Measurements from ENCODE around the gene MTOR. TPM values are rescaled to one million over a fixed set of nuclear protein-coding genes. Genes with fewer than 3 reads are reported as not detected.

Gene MTOR
- total RNA-seq, 4 donors from 2014 or later: 40.4 to 51.4 (median 49.6) TPM

DNA sequence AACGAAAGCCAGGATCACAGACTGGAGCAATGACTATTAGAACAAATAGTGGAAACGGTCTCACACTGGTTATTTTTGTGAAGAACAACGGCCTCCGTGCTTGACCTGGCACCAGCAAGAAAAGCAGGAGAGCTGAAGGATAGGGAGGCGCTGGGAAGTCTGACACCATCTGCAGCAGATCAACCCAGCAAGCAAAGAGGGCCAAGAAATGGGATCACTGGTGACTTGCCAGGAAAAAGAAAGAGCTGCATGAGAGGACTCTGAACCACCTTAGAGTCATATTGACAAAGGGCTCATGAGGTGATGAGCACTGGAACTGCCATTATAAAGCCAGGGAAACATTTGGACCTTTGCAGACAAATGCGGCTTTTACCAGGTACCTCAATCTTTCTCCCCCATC lies 25.0 kb downstream of the MTOR start:
- Histone ChIP-seq H3K27ac (peak overlapping the region in 1 of 4 donors; percentile 13), H3K27me3 (no peaks in the 10 kb centered on the region), H3K4me1 (no peaks in the 10 kb centered on the region), H3K36me3 (peaks cover 3 to 97% (median 20%) of the 10 kb centered on the region in 3 donors), H3K4me3 (no peak overlapping the region), H3K9me3 (no peaks in the 10 kb centered on the region)
- 79% methylated on average over 6 of the region's 6 CpGs for WGBS, 2 donors
- TF ChIP-seq, protein P1, sequence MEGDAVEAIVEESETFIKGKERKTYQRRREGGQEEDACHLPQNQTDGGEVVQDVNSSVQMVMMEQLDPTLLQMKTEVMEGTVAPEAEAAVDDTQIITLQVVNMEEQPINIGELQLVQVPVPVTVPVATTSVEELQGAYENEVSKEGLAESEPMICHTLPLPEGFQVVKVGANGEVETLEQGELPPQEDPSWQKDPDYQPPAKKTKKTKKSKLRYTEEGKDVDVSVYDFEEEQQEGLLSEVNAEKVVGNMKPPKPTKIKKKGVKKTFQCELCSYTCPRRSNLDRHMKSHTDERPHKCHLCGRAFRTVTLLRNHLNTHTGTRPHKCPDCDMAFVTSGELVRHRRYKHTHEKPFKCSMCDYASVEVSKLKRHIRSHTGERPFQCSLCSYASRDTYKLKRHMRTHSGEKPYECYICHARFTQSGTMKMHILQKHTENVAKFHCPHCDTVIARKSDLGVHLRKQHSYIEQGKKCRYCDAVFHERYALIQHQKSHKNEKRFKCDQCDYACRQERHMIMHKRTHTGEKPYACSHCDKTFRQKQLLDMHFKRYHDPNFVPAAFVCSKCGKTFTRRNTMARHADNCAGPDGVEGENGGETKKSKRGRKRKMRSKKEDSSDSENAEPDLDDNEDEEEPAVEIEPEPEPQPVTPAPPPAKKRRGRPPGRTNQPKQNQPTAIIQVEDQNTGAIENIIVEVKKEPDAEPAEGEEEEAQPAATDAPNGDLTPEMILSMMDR (IDR thresholded peaks at IDR 0.05): no peak
- TF ChIP-seq EP300 (IDR thresholded peaks at IDR 0.05) (no peak), POLR2A (IDR thresholded peaks at IDR 0.05) (no peak)
- no peak for DNase-seq (ENCODE audit: low spot score in 2 of 2)

DNA sequence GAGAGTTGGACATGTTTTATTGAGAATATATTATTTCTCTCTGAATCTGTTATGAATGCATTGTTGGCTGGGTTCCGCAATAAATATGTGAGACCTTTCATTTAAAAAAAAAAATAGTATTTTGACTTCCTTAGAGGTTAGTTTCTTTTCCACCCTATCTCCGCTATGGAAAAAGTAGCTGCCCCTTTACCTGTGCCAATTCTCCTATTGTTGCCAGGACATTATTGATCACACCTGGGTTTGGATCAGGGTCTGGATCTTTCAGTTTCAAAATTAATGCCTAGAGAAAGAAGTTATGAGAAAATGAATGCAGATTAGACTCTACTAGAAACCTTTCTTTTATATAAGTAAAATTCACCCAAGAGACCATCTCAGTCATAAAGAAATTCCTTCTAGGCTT lies 29.1 kb downstream of the MTOR start:
- WGBS, 2 donors: 95 to 96% methylated on average over 2 of the region's 2 CpGs

DNA sequence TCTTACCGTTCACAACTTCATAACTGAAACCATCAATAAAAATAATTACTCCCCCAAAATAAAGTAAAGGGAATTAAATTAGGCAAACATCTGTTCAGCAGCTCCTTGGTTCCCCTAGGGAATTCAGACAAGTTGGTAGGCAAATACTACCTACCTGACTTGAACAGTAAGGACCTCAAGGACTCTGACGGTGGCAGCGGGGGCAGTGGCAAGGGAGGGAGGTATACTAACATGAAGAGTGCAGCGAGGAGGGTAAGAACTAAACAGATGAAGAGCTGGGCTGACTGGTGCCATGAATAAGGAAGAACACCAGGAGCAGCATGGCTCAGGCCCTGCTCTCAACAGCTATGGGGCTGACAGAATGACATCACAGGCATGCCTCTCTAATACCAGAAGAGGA lies 33.1 kb downstream of the MTOR start:
- H3K36me3 ChIP-seq: peaks cover 0 to 80% (median 6%) of the 10 kb centered on the region in 3 donors
- WGBS, 2 donors: 89 to 95% methylated on average over 4 of the region's 4 CpGs

More for the DNA sequence above, 29.1 kb downstream of the MTOR start:
- Histone ChIP-seq H3K27ac (no peak overlapping the region), H3K36me3 (peaks cover 0 to 100% (median 16%) of the 10 kb centered on the region in 3 donors), H3K4me1 (no peaks in the 10 kb centered on the region), H3K4me3 (no peak overlapping the region), H3K27me3 (no peaks in the 10 kb centered on the region), H3K9me3 (no peaks in the 10 kb centered on the region)
- no peak for DNase-seq (ENCODE audit: low spot score in 2 of 2)
- TF ChIP-seq EP300 (IDR thresholded peaks at IDR 0.05) (no peak), POLR2A (IDR thresholded peaks at IDR 0.05) (no peak)
- TF ChIP-seq, protein P1 (IDR thresholded peaks at IDR 0.05): no peak

GRCh38 chr1:11227106-11228077 lies 35.0 kb downstream of the MTOR start:
- no peak for TF ChIP-seq EP300 (IDR thresholded peaks at IDR 0.05)
- TF ChIP-seq POLR2A (IDR thresholded peaks at IDR 0.05): no peak
- TF ChIP-seq, protein P1 (IDR thresholded peaks at IDR 0.05): no peak
- no peaks in the 10 kb centered on the region for H3K9me3 ChIP-seq
- 88 to 89% methylated on average over 10 of the region's 10 CpGs for WGBS, 2 donors
- no peak overlapping the region for H3K27ac ChIP-seq
- peaks cover 0 to 75% (median 6%) of the 10 kb centered on the region in 3 donors for H3K36me3 ChIP-seq
- H3K4me1 ChIP-seq: no peaks in the 10 kb centered on the region
- no peak overlapping the region for H3K4me3 ChIP-seq
- H3K27me3 ChIP-seq: no peaks in the 10 kb centered on the region
- no peak for DNase-seq (ENCODE audit: low spot score in 2 of 2)

More for the DNA sequence above, 33.1 kb downstream of the MTOR start:
- DNase-seq (ENCODE audit: low spot score in 2 of 2): no peak
- Histone ChIP-seq H3K9me3 (no peaks in the 10 kb centered on the region), H3K27me3 (no peaks in the 10 kb centered on the region), H3K4me3 (no peak overlapping the region), H3K27ac (no peak overlapping the region), H3K4me1 (no peaks in the 10 kb centered on the region)
- TF ChIP-seq POLR2A (IDR thresholded peaks at IDR 0.05) (no peak), EP300 (IDR thresholded peaks at IDR 0.05) (no peak)
- TF ChIP-seq, protein P1 (IDR thresholded peaks at IDR 0.05): no peak

DNA sequence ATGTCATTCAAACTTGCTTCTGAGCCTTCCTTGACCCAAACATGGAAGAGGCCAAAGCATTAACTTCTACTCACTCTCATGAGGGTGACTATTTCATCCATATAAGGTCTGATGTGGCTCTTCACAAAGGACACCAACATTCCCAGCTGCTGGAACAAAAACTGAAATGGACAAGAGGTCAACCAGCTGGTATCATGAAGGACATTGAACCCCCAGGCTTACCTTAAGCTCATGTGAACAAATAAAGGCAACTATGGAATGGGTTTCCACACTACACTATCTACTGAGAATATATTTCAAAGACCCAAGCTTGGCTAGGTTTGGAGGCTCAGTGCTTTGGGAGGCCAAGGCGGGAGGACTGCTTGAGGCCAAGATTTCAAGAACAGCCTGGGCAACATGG lies 46.3 kb downstream of the MTOR start:
- no peaks in the 10 kb centered on the region for H3K9me3 ChIP-seq
- peak overlapping the region in 1 of 4 donors; percentile 72 for H3K27ac ChIP-seq
- DNase-seq (ENCODE audit: low spot score in 2 of 2): no peak
- no peaks in the 10 kb centered on the region for H3K27me3 ChIP-seq
- 100% methylated on average over 1 of the region's 1 CpG for WGBS, 2 donors
- peaks cover 0 to 92% (median 8%) of the 10 kb centered on the region in 3 donors for H3K36me3 ChIP-seq
- peaks cover 0 to 16% (median 0%) of the 10 kb centered on the region in 4 donors for H3K4me1 ChIP-seq
- TF ChIP-seq EP300 (IDR thresholded peaks at IDR 0.05) (no peak), POLR2A (IDR thresholded peaks at IDR 0.05) (no peak)
- TF ChIP-seq, protein P1 (IDR thresholded peaks at IDR 0.05): no peak
- no peak overlapping the region for H3K4me3 ChIP-seq
